ENCODE results near the gene GPC3. TPM values are rescaled to one million over a fixed set of nuclear protein-coding genes. Genes with fewer than 3 reads are reported as not detected.

GPC3 gene
- total RNA-seq, 1 experiment from 2014 or later = 32.4 TPM

DNA sequence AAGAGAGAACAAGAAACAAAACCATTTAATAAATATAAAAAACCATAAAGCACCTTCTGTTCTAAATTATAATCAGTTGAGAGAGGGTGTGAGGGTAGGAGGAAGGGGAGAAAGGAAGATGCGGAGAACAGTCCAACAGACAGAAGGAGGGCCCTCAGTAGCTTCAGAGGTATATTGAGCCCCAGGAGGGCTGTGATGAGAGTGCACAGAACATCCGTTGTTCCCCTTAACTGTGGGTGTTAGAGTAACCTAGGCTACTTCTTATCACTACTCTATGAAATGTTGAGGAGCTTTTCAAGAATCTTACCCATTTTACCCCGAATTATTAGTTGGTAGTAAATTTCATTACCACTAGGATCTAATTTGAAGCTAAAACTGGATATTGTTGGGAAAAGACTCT, 13.8 kb downstream of the GPC3 start:
- peaks cover 2% of the 10 kb centered on the region; the same call in 1 of the 2 replicates for H3K36me3 Mint-ChIP-seq
- H3K4me1 Mint-ChIP-seq = peaks cover 44% of the 10 kb centered on the region
- no peaks in the 10 kb centered on the region for H3K27me3 Mint-ChIP-seq (ENCODE audit: low read depth)
- H3K27ac Mint-ChIP-seq = no peak overlapping the region
- H3K9me3 Mint-ChIP-seq = no peaks in the 10 kb centered on the region
- CTCF ChIA-PET = interaction anchor here (0.7 to 1.0 kb wide), 2 partner anchors 28 to 49 kb away, joined by 3 read pairs; no protein-coding TSS in a partner anchor
- POLR2A ChIA-PET = no interaction called here
- ATAC-seq (no peak), DNase-seq (ENCODE audit: low spot score) (no peak)
- TF ChIP-seq, protein P1, sequence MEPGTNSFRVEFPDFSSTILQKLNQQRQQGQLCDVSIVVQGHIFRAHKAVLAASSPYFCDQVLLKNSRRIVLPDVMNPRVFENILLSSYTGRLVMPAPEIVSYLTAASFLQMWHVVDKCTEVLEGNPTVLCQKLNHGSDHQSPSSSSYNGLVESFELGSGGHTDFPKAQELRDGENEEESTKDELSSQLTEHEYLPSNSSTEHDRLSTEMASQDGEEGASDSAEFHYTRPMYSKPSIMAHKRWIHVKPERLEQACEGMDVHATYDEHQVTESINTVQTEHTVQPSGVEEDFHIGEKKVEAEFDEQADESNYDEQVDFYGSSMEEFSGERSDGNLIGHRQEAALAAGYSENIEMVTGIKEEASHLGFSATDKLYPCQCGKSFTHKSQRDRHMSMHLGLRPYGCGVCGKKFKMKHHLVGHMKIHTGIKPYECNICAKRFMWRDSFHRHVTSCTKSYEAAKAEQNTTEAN (CRISPR knock-in tag; IDR thresholded peaks at IDR 0.05) = no peak
- TF ChIP-seq AFF4 (CRISPR knock-in tag; IDR thresholded peaks at IDR 0.05; ENCODE audit: borderline replicate concordance) (no peak), SOX15 (CRISPR knock-in tag; IDR thresholded peaks at IDR 0.05) (no peak), EMX1 (CRISPR knock-in tag; IDR thresholded peaks at IDR 0.05) (no peak), SP1 (CRISPR knock-in tag; conservative IDR thresholded peaks at IDR 0.05) (no peak), ZSCAN18 (CRISPR knock-in tag; IDR thresholded peaks at IDR 0.05) (no peak), ZMAT4 (CRISPR knock-in tag; IDR thresholded peaks at IDR 0.05) (no peak), FOXK1 (CRISPR knock-in tag; IDR thresholded peaks at IDR 0.05) (no peak), ZNF219 (CRISPR knock-in tag; IDR thresholded peaks at IDR 0.05; ENCODE audit: borderline replicate concordance) (no peak), CREB1 (CRISPR knock-in tag; IDR thresholded peaks at IDR 0.05) (no peak), NR3C1 (CRISPR knock-in tag; conservative IDR thresholded peaks at IDR 0.05; ENCODE audit: low read depth) (no peak), E2F4 (CRISPR knock-in tag; IDR thresholded peaks at IDR 0.05; ENCODE audit: borderline replicate concordance, low read depth) (no peak), NFE2L1 (CRISPR knock-in tag; IDR thresholded peaks at IDR 0.05) (no peak), TCF7 (CRISPR knock-in tag; IDR thresholded peaks at IDR 0.05; ENCODE audit: low read depth) (no peak), PREB (CRISPR knock-in tag; IDR thresholded peaks at IDR 0.05; ENCODE audit: borderline replicate concordance) (no peak), ZNF232 (CRISPR knock-in tag; IDR thresholded peaks at IDR 0.05) (no peak), USF2 (CRISPR knock-in tag; IDR thresholded peaks at IDR 0.05) (no peak)
- TF ChIP-seq, protein P2, sequence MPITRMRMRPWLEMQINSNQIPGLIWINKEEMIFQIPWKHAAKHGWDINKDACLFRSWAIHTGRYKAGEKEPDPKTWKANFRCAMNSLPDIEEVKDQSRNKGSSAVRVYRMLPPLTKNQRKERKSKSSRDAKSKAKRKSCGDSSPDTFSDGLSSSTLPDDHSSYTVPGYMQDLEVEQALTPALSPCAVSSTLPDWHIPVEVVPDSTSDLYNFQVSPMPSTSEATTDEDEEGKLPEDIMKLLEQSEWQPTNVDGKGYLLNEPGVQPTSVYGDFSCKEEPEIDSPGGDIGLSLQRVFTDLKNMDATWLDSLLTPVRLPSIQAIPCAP (CRISPR knock-in tag; IDR thresholded peaks at IDR 0.05) = no peak
- TF ChIP-seq, protein P3, sequence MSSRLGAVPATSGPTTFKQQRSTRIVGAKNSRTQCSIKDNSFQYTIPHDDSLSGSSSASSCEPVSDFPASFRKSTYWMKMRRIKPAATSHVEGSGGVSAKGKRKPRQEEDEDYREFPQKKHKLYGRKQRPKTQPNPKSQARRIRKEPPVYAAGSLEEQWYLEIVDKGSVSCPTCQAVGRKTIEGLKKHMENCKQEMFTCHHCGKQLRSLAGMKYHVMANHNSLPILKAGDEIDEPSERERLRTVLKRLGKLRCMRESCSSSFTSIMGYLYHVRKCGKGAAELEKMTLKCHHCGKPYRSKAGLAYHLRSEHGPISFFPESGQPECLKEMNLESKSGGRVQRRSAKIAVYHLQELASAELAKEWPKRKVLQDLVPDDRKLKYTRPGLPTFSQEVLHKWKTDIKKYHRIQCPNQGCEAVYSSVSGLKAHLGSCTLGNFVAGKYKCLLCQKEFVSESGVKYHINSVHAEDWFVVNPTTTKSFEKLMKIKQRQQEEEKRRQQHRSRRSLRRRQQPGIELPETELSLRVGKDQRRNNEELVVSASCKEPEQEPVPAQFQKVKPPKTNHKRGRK (CRISPR knock-in tag; IDR thresholded peaks at IDR 0.05; ENCODE audit: borderline replicate concordance) = no peak
- H3K4me3 Mint-ChIP-seq = no peak overlapping the region
